Right lobe of liver (tissue), 4 donors: Measurements from ENCODE around the gene IFT27.

Source experiments
- POLR2A ChIP-seq: fragments of 450-650 bp; IDR thresholded peaks from one replicate; pipeline ENCODE4 v1.6.1; 2017; ENCODE audit warnings: antibody characterized with exemption, mild to moderate bottlenecking
- TF ChIP-seq, protein P1 (sequence below), 4 donors: fragments of 200-600 bp in 3 of 4; fragments of 450-650 bp in 1 of 4; IDR thresholded peaks; one replicate each; pipeline versions ENCODE4 v1.5.1 to v1.8.0; 2016 to 2022; ENCODE audit warnings: antibody characterized with exemption in 4 of 4, mild to moderate bottlenecking in 2 of 4
- donor health status: DM: no; HTN: no; CAD: no.
- donor health status: DM: no; HTN: no; CAD: no.
- donor health status: DM: no; HTN: yes; CAD: no.

DNA sequence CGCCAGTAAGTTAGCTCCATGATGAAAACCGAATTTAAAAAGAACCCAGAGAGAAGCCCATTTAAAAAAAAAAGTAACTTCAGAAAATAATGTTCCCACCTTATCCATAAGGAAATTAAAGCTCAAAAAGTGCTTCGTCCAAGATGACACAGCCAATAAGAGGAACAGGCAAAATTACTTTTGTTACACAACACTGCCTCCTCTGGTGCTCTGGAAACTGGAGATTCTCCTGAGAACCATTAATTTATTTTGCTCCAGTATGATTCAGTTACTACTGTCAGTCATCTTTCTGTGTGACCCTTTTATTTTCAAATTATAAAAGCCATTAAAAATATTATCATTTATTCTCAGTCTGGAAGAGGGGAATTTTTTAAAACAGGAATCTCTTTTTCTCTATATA, 2.0 kb downstream of the IFT27 start:
- TF ChIP-seq, protein P1, sequence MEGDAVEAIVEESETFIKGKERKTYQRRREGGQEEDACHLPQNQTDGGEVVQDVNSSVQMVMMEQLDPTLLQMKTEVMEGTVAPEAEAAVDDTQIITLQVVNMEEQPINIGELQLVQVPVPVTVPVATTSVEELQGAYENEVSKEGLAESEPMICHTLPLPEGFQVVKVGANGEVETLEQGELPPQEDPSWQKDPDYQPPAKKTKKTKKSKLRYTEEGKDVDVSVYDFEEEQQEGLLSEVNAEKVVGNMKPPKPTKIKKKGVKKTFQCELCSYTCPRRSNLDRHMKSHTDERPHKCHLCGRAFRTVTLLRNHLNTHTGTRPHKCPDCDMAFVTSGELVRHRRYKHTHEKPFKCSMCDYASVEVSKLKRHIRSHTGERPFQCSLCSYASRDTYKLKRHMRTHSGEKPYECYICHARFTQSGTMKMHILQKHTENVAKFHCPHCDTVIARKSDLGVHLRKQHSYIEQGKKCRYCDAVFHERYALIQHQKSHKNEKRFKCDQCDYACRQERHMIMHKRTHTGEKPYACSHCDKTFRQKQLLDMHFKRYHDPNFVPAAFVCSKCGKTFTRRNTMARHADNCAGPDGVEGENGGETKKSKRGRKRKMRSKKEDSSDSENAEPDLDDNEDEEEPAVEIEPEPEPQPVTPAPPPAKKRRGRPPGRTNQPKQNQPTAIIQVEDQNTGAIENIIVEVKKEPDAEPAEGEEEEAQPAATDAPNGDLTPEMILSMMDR (IDR thresholded peaks at IDR 0.05) = peak in 3 of 4 donors; percentile 23 to 29 (median 27)
- no peak for TF ChIP-seq POLR2A
